SK-N-SH (cell line): ENCODE data around the gene SMARCC1. TPM values are rescaled to one million over a fixed set of nuclear protein-coding genes. Genes with fewer than 3 reads are reported as not detected.

Experiments
- CTCF ChIA-PET: fragments of 300-600, 350-600 bp; formaldehyde crosslinking; extraction: SDS; loops from one replicate; lab custom pipeline; 2021; lab: Yijun Ruan, JAX
- POLR2A ChIA-PET: fragments of 350-600 bp; sonication (Branson Sonifier 250); formaldehyde crosslinking; extraction: SDS; loops from one replicate; lab custom pipeline; 2020; ENCODE audit warnings: antibody characterized with exemption, inconsistent platforms; lab: Yijun Ruan, JAX
- DNase-seq: peaks from one replicate; pipeline ENCODE4 v3.0.0; 2012
- H2AFZ ChIP-seq: fragments of 200-600 bp; sonication (generic); 2 replicates; pipeline ENCODE4 v1.8.1; 2016; ENCODE audit warnings: antibody characterized with exemption, mild to moderate bottlenecking, low read depth
- H3F3A ChIP-seq: fragments of 200-600 bp; sonication (generic); replicated peaks from 2 replicates; pipeline ENCODE3; 2016; ENCODE audit warnings: antibody characterized with exemption, mild to moderate bottlenecking; ENCODE audit not compliant: insufficient read depth
- H3K27ac ChIP-seq, 2 experiments: fragments of 200-500 bp in 1 of 2; fragments of 200-600 bp in 1 of 2; sonication (Bioruptor generic) in 1 of 2; sonication (generic), shearing (Covaris generic) in 1 of 2; 2 replicates each; pipeline versions ENCODE4 v1.5.1 to v1.6.1; 2014 to 2016; ENCODE audit warnings: low read depth in 2 of 2, inconsistent platforms in 1 of 2, low read length in 1 of 2, mild to moderate bottlenecking in 1 of 2, mixed read lengths in 1 of 2
- H3K27me3 ChIP-seq: fragments of 200-600 bp; sonication (generic), shearing (Covaris generic); 2 replicates; pipeline ENCODE4 v1.6.1; 2016; ENCODE audit warnings: mixed run types; ENCODE audit not compliant: insufficient read depth
- H3K36me3 ChIP-seq, 2 experiments: fragments of 200-500 bp in 1 of 2; fragments of 200-600 bp in 1 of 2; sonication (Bioruptor generic) in 1 of 2; sonication (generic) in 1 of 2; replicated peaks in 1 of 2; 2 replicates each; pipeline versions ENCODE3 to v1.5.1; 2014 to 2016; ENCODE audit warnings: low read length in 1 of 2, mild to moderate bottlenecking in 1 of 2; ENCODE audit not compliant: insufficient read depth in 2 of 2, control insufficient read depth in 1 of 2
- H3K4me1 ChIP-seq, 2 experiments: fragments of 200-500 bp in 1 of 2; fragments of 200-600 bp in 1 of 2; sonication (Bioruptor generic) in 1 of 2; sonication (generic), shearing (Covaris generic) in 1 of 2; 2 replicates each; pipeline versions ENCODE4 v1.5.1 to v1.6.1; 2014 to 2016; ENCODE audit warnings: low read depth in 1 of 2, low read length in 1 of 2, mixed run types in 1 of 2; ENCODE audit not compliant: insufficient read depth in 2 of 2, control insufficient read depth in 1 of 2
- H3K4me2 ChIP-seq: fragments of 200-600 bp; sonication (generic), shearing (Covaris generic); 2 replicates; pipeline ENCODE4 v1.6.1; 2017; ENCODE audit warnings: mixed run types
- H3K4me3 ChIP-seq, 2 experiments: fragments of 200-500 bp in 1 of 2; fragments of 200-600 bp in 1 of 2; sonication (Bioruptor generic) in 1 of 2; sonication (generic), shearing (Covaris generic) in 1 of 2; 2 replicates each; pipeline versions ENCODE4 v1.5.1 to v1.8.1; 2014 to 2016; ENCODE audit warnings: low read depth in 2 of 2, inconsistent platforms in 1 of 2, low read length in 1 of 2, mild to moderate bottlenecking in 1 of 2, mixed read lengths in 1 of 2, moderate library complexity in 1 of 2
- H3K79me2 ChIP-seq: fragments of 200-600 bp; sonication (generic); 2 replicates; pipeline ENCODE4 v1.8.1; 2017; ENCODE audit warnings: mild to moderate bottlenecking; ENCODE audit not compliant: insufficient read depth
- H3K9ac ChIP-seq: fragments of 200-600 bp; sonication (generic); 2 replicates; pipeline ENCODE4 v1.6.1; 2017; ENCODE audit warnings: mixed run types
- H3K9me2 ChIP-seq: fragments of 200-600 bp; sonication (generic); 2 replicates; pipeline ENCODE4 v1.6.1; 2017; ENCODE audit warnings: mixed run types
- H3K9me3 ChIP-seq: fragments of 200-600 bp; sonication (generic); 2 replicates; pipeline ENCODE4 v1.6.1; 2017; ENCODE audit warnings: mixed run types, mild to moderate bottlenecking, moderate library complexity
- H4K20me1 ChIP-seq: fragments of 200-600 bp; sonication (generic); 2 replicates; pipeline ENCODE4 v1.6.1; 2017; ENCODE audit warnings: mild to moderate bottlenecking, mixed run types; ENCODE audit not compliant: insufficient read depth
- FOXJ3 ChIP-seq: sonication (generic); formaldehyde crosslinking; IDR thresholded peaks from 2 replicates; pipeline ENCODE4 v1.5.1; 2020; ENCODE audit warnings: mild to moderate bottlenecking, missing genetic modification reagents
- GABPA ChIP-seq: IDR thresholded peaks from 2 replicates; pipeline ENCODE4 v1.4.0; 2012; ENCODE audit warnings: low read depth, mild to moderate bottlenecking
- GATA2 ChIP-seq: sonication (generic); formaldehyde crosslinking; IDR thresholded peaks from 2 replicates; pipeline ENCODE4 v1.5.0; 2020; ENCODE audit warnings: mild to moderate bottlenecking, missing genetic modification reagents
- MXI1 ChIP-seq: IDR thresholded peaks from 2 replicates; pipeline ENCODE4 v1.6.1; 2012; ENCODE audit warnings: mild to moderate bottlenecking, low read depth, low read length, improper control_type of control experiment
- NFIC ChIP-seq: IDR thresholded peaks from 2 replicates; pipeline ENCODE4 v1.4.0; 2012; ENCODE audit warnings: borderline replicate concordance
- NRF1 ChIP-seq: IDR thresholded peaks from 2 replicates; pipeline ENCODE4 v1.6.1; 2012; ENCODE audit warnings: low read depth, mild to moderate bottlenecking, low read length
- RAD21 ChIP-seq: IDR thresholded peaks from 2 replicates; pipeline ENCODE4 v1.6.1; 2012; ENCODE audit warnings: mild to moderate bottlenecking, low read length
- SIN3A ChIP-seq: IDR thresholded peaks from 2 replicates; pipeline ENCODE4 v1.6.1; 2012; ENCODE audit warnings: low read depth, mild to moderate bottlenecking, low read length, moderate library complexity, borderline replicate concordance
- TEAD4 ChIP-seq: IDR thresholded peaks from 2 replicates; pipeline ENCODE4 v1.4.0; 2012; ENCODE audit warnings: mild to moderate bottlenecking, borderline replicate concordance; ENCODE audit not compliant: insufficient read depth
- WGBS: methylation state at CpG from one replicate; pipeline ENCODE4 v1.1.6; 2017; ENCODE audit warnings: low lambda C conversion rate; 5-methylcytosine and 5-hydroxymethylcytosine counted together
- polyA plus RNA-seq, 3 experiments: library from polyadenylated mRNA; depleted of rRNA; stranded (reverse); fragments of >200 nt; gene quantifications; 2 replicates each; pipeline ENCODE4 v1.2.3, GENCODE V29; 2012
- TF ChIP-seq, protein P1 (sequence below): fragments of 150-350 bp; IDR thresholded peaks from 2 replicates; pipeline ENCODE4 v1.6.1; 2016; ENCODE audit warnings: mild to moderate bottlenecking, low read depth, low read length
- TF ChIP-seq, protein P2 (sequence below): fragments of 200-600 bp; sonication (generic); IDR thresholded peaks from 2 replicates; pipeline ENCODE4 v1.6.1; 2017; ENCODE audit warnings: antibody characterized with exemption, mild to moderate bottlenecking, moderate library complexity

Gene SMARCC1
- polyA plus RNA-seq, 1 of the 3 experiments (the other 2 are of a cell fraction) = 16.5 TPM

DNA sequence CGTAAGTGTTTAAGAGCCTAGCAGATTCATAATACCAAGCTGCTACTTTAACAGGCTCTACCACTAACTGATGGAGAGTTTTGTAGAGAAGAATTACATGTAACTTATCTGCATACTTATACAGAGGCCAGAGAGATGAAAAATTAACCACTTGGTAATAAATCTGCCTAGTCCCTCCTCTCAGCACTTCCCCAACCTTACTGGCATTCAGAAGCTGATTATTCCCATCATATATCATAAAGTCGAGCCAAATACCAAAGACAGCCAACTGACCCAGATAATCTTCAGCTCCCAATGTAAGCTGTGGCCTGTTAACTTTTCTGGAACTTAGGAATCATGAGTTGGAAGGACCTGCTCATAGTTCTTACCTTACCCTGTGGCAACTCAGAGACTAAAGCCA lies 177.5 kb downstream of the SMARCC1 start:
- ChIA-PET POLR2A (no interaction called here), CTCF (no interaction called here)
- Histone ChIP-seq H2AFZ (no peak overlapping the region), H3K4me3 (no peak overlapping the region), H3K4me2 (no peak overlapping the region), H4K20me1 (peaks cover 37% of the 10 kb centered on the region), H3K9ac (no peak overlapping the region), H3K27me3 (no peaks in the 10 kb centered on the region), H3K79me2 (no peaks in the 10 kb centered on the region; the same call in none of the 2 replicates), H3K9me3 (no peaks in the 10 kb centered on the region)
- 96% methylated on average over 2 of the region's 2 CpGs for WGBS
- TF ChIP-seq TEAD4 (no peak), NRF1 (no peak), GATA2 (CRISPR knock-in tag) (no peak), GABPA (no peak), SIN3A (no peak), RAD21 (no peak)
- TF ChIP-seq, protein P1, sequence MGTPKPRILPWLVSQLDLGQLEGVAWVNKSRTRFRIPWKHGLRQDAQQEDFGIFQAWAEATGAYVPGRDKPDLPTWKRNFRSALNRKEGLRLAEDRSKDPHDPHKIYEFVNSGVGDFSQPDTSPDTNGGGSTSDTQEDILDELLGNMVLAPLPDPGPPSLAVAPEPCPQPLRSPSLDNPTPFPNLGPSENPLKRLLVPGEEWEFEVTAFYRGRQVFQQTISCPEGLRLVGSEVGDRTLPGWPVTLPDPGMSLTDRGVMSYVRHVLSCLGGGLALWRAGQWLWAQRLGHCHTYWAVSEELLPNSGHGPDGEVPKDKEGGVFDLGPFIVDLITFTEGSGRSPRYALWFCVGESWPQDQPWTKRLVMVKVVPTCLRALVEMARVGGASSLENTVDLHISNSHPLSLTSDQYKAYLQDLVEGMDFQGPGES = no peak
- TF ChIP-seq, protein P2, sequence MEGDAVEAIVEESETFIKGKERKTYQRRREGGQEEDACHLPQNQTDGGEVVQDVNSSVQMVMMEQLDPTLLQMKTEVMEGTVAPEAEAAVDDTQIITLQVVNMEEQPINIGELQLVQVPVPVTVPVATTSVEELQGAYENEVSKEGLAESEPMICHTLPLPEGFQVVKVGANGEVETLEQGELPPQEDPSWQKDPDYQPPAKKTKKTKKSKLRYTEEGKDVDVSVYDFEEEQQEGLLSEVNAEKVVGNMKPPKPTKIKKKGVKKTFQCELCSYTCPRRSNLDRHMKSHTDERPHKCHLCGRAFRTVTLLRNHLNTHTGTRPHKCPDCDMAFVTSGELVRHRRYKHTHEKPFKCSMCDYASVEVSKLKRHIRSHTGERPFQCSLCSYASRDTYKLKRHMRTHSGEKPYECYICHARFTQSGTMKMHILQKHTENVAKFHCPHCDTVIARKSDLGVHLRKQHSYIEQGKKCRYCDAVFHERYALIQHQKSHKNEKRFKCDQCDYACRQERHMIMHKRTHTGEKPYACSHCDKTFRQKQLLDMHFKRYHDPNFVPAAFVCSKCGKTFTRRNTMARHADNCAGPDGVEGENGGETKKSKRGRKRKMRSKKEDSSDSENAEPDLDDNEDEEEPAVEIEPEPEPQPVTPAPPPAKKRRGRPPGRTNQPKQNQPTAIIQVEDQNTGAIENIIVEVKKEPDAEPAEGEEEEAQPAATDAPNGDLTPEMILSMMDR = no peak
- TF ChIP-seq, all 33 proteins: peak for 0
- H3F3A ChIP-seq = peaks cover 9% of the 10 kb centered on the region
- no peak for DNase-seq
- no peaks in the 10 kb centered on the region for H3K9me2 ChIP-seq
- no peak overlapping the region for H3K27ac ChIP-seq
- peaks cover 0 to 3% of the 10 kb centered on the region in 2 experiments; a peak in 2 of 4 replicates for H3K4me1 ChIP-seq
- H3K36me3 ChIP-seq = peaks cover 44 to 48% of the 10 kb centered on the region in 2 experiments

DNA sequence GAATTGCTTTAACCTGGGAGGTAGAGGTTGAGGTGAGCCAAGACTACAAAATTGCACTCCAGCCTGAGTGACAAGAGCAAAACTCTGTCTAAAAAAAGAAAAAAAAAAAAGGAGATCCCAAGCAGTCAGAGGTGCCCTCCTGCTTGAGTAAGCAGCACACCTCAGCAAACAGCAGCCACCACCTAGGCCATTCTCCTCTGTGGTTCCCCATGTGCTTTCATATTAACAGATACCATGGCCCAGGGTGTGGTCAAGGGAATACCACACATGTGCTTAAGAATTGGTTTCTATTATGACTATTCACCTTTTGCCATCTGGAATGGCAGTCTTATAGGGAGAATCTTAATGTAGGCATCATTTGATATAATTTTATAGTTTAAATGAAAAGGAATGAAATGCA lies 178.4 kb downstream of the SMARCC1 start:
- Histone ChIP-seq H3K4me1 (peaks cover 0 to 3% of the 10 kb centered on the region in 2 experiments; a peak in 2 of 4 replicates), H3K4me2 (no peak overlapping the region), H3K27ac (no peak overlapping the region), H3F3A (peaks cover 9% of the 10 kb centered on the region), H3K9ac (no peak overlapping the region), H3K9me2 (no peaks in the 10 kb centered on the region), H2AFZ (no peak overlapping the region), H4K20me1 (peaks cover 37% of the 10 kb centered on the region), H3K9me3 (no peaks in the 10 kb centered on the region), H3K27me3 (no peaks in the 10 kb centered on the region), H3K79me2 (no peaks in the 10 kb centered on the region; the same call in none of the 2 replicates), H3K4me3 (no peak overlapping the region), H3K36me3 (peaks cover 41 to 42% of the 10 kb centered on the region in 2 experiments)
- CTCF ChIA-PET = no interaction called here
- TF ChIP-seq MXI1 (no peak), NFIC (no peak), FOXJ3 (no peak)
- TF ChIP-seq, protein P2 = no peak
- DNase-seq = no peak
- POLR2A ChIA-PET = no interaction called here
